ENCODE results near the gene ZXDC. TPM values are rescaled to one million over a fixed set of nuclear protein-coding genes. Genes with fewer than 3 reads are reported as not detected.
A peak's percentile ranks its signal among the peaks of the same experiment; 100 is the strongest.

The ZXDC gene
- total RNA-seq, 2 donors from 2014 or later: 30.5 to 31.6 TPM

- TF ChIP-seq CTCF (conservative IDR thresholded peaks at IDR 0.05): no peak
- 90 to 94% methylated on average over 9 to 16 of the region's 16 CpGs for WGBS, 2 experiments (ENCODE audit: insufficient coverage in 1 of 2, insufficient read length in 1 of 2)
- Mint-ChIP-seq H3K9me3 (no peaks in the 10 kb centered on the region), H3K4me1 (peaks cover 16% of the 10 kb centered on the region), H3K27ac (peak overlapping the region; percentile 30), H3K4me3 (no peak overlapping the region), H3K27me3 (ENCODE audit: insufficient read depth) (no peaks in the 10 kb centered on the region), H3K36me3 (ENCODE audit: low read depth) (peaks cover 83% of the 10 kb centered on the region)
- no peak overlapping the region for H3K4me3 ChIP-seq (ENCODE audit: low read length)
- no peaks in the 10 kb centered on the region for H3K9me3 ChIP-seq (ENCODE audit: control insufficient read depth, low read length)
- H3K27ac ChIP-seq (ENCODE audit: low read depth, low read length): no peak overlapping the region
- H3K36me3 ChIP-seq (ENCODE audit: control insufficient read depth, insufficient read depth, low read length): peaks cover 94% of the 10 kb centered on the region
- DNase-seq: peak; percentile 46
- H3K27me3 ChIP-seq (ENCODE audit: control insufficient read depth, insufficient read depth, low read length, poor library complexity, severe bottlenecking): no peaks in the 10 kb centered on the region
- no peak overlapping the region for H3K9ac ChIP-seq (ENCODE audit: extremely low read depth, low read length, poor library complexity, severe bottlenecking)
- H3K4me1 ChIP-seq (ENCODE audit: control insufficient read depth, insufficient read depth, low read length): no peaks in the 10 kb centered on the region
Observed at GRCh38 chr3:126465928-126466544, 9.7 kb downstream of the ZXDC start.

GRCh38 chr3:126464997-126465396 is 10.7 kb downstream of the ZXDC start:
- no peak overlapping the region for H3K4me3 ChIP-seq (ENCODE audit: low read length)
- no peaks in the 10 kb centered on the region for H3K27me3 ChIP-seq (ENCODE audit: control insufficient read depth, insufficient read depth, low read length, poor library complexity, severe bottlenecking)
- H3K9me3 ChIP-seq (ENCODE audit: control insufficient read depth, low read length): no peaks in the 10 kb centered on the region
- Mint-ChIP-seq H3K27me3 (ENCODE audit: insufficient read depth) (no peaks in the 10 kb centered on the region), H3K36me3 (ENCODE audit: low read depth) (peaks cover 80% of the 10 kb centered on the region), H3K4me3 (no peak overlapping the region), H3K27ac (peak overlapping the region; percentile 85), H3K4me1 (peaks cover 16% of the 10 kb centered on the region), H3K9me3 (no peaks in the 10 kb centered on the region)
- WGBS, 2 experiments (ENCODE audit: insufficient coverage in 1 of 2, insufficient read length in 1 of 2): 93 to 96% methylated on average over 9 to 11 of the region's 11 CpGs
- peaks cover 92% of the 10 kb centered on the region for H3K36me3 ChIP-seq (ENCODE audit: control insufficient read depth, insufficient read depth, low read length)
- no peaks in the 10 kb centered on the region for H3K4me1 ChIP-seq (ENCODE audit: control insufficient read depth, insufficient read depth, low read length)
- TF ChIP-seq CTCF (conservative IDR thresholded peaks at IDR 0.05): no peak
- H3K27ac ChIP-seq (ENCODE audit: low read depth, low read length): no peak overlapping the region
- H3K9ac ChIP-seq (ENCODE audit: extremely low read depth, low read length, poor library complexity, severe bottlenecking): no peak overlapping the region
- DNase-seq: no peak

GRCh38 chr3:126464494-126464893 is 11.2 kb downstream of the ZXDC start:
- Histone ChIP-seq H3K9ac (ENCODE audit: extremely low read depth, low read length, poor library complexity, severe bottlenecking) (no peak overlapping the region), H3K36me3 (ENCODE audit: control insufficient read depth, insufficient read depth, low read length) (peaks cover 92% of the 10 kb centered on the region), H3K27ac (ENCODE audit: low read depth, low read length) (no peak overlapping the region), H3K4me3 (ENCODE audit: low read length) (no peak overlapping the region), H3K27me3 (ENCODE audit: control insufficient read depth, insufficient read depth, low read length, poor library complexity, severe bottlenecking) (no peaks in the 10 kb centered on the region), H3K4me1 (ENCODE audit: control insufficient read depth, insufficient read depth, low read length) (no peaks in the 10 kb centered on the region), H3K9me3 (ENCODE audit: control insufficient read depth, low read length) (no peaks in the 10 kb centered on the region)
- DNase-seq: no peak
- peaks cover 12% of the 10 kb centered on the region for H3K4me1 Mint-ChIP-seq
- no peaks in the 10 kb centered on the region for H3K27me3 Mint-ChIP-seq (ENCODE audit: insufficient read depth)
- no peak for TF ChIP-seq CTCF (conservative IDR thresholded peaks at IDR 0.05)
- H3K4me3 Mint-ChIP-seq: no peak overlapping the region
- H3K36me3 Mint-ChIP-seq (ENCODE audit: low read depth): peaks cover 80% of the 10 kb centered on the region
- peak overlapping the region; percentile 41 for H3K27ac Mint-ChIP-seq
- 54 to 77% methylated on average over 1 to 4 of the region's 4 CpGs for WGBS, 2 experiments (ENCODE audit: insufficient coverage in 1 of 2, insufficient read length in 1 of 2)
- no peaks in the 10 kb centered on the region for H3K9me3 Mint-ChIP-seq
